Astrocyte (in vitro differentiated cells and primary cell): ENCODE results near the gene ZNF592. TPM values are rescaled to one million over a fixed set of nuclear protein-coding genes. Genes with fewer than 3 reads are reported as not detected.
A peak's percentile ranks its signal among the peaks of the same experiment; 100 is the strongest.
"Not testable (repeated sequence)": the region's sequence is repeated elsewhere in the genome, so short reads cannot be mapped to it uniquely, and the experiment has no call there.

ENCODE experiments used
- DNase-seq: peaks from one replicate; pipeline ENCODE4 v3.0.0-alpha.2; 2010; ENCODE audit warnings: low read depth
- FAIRE-seq: peaks from 2 replicates; lab custom pipeline; 2011; peaks lifted over from hg19 to GRCh38; lab: Jason Lieb, UNC
- H2AFZ ChIP-seq: 2 replicates; pipeline ENCODE4 v1.6.0; 2012; ENCODE audit warnings: low read depth, low read length, inconsistent platforms
- H3K27ac ChIP-seq: 2 replicates; pipeline ENCODE4 v1.5.1; 2011; ENCODE audit warnings: low read depth, low read length, inconsistent platforms
- H3K27me3 ChIP-seq: 2 replicates; pipeline ENCODE4 v1.6.0; 2011; ENCODE audit warnings: low read length, inconsistent platforms; ENCODE audit not compliant: insufficient read depth
- H3K36me3 ChIP-seq: 2 replicates; pipeline ENCODE4 v1.5.1; 2011; ENCODE audit warnings: low read length, inconsistent platforms; ENCODE audit not compliant: insufficient read depth
- H3K4me1 ChIP-seq: 2 replicates; pipeline ENCODE4 v1.5.1; 2011; ENCODE audit warnings: low read length, inconsistent platforms; ENCODE audit not compliant: insufficient read depth
- H3K4me2 ChIP-seq: 2 replicates; pipeline ENCODE4 v1.6.0; 2012; ENCODE audit warnings: low read length, inconsistent platforms
- H3K4me3 ChIP-seq: 2 replicates; pipeline ENCODE4 v1.5.1; 2011; ENCODE audit warnings: low read depth, mild to moderate bottlenecking, low read length, inconsistent platforms; ENCODE audit not compliant: insufficient read depth
- H3K79me2 ChIP-seq: 2 replicates; pipeline ENCODE4 v1.6.0; 2012; ENCODE audit warnings: mild to moderate bottlenecking, low read length, inconsistent platforms; ENCODE audit not compliant: insufficient read depth
- H3K9ac ChIP-seq: 2 replicates; pipeline ENCODE4 v1.6.0; 2012; ENCODE audit warnings: mild to moderate bottlenecking, low read length, inconsistent platforms
- H3K9me3 ChIP-seq: 2 replicates; pipeline ENCODE4 v1.5.1; 2012; ENCODE audit warnings: low read depth, mild to moderate bottlenecking, low read length, inconsistent platforms; ENCODE audit not compliant: insufficient read depth
- H4K20me1 ChIP-seq: 2 replicates; pipeline ENCODE4 v1.6.0; 2012; ENCODE audit warnings: low read length, inconsistent platforms; ENCODE audit not compliant: insufficient read depth
- H3K27ac Mint-ChIP-seq: one replicate; pipeline ENCODE4 v1.8.0; 2021; ENCODE audit warnings: mild to moderate bottlenecking, mixed read lengths; ENCODE audit not compliant: unreplicated experiment
- H3K27me3 Mint-ChIP-seq: one replicate; pipeline ENCODE4 v1.8.0; 2021; ENCODE audit warnings: low read depth, mixed read lengths; ENCODE audit not compliant: unreplicated experiment
- H3K36me3 Mint-ChIP-seq: one replicate; pipeline ENCODE4 v1.8.0; 2021; ENCODE audit warnings: low read depth, mixed read lengths; ENCODE audit not compliant: unreplicated experiment
- H3K4me1 Mint-ChIP-seq: one replicate; pipeline ENCODE4 v1.8.0; 2021; ENCODE audit warnings: low read depth, mixed read lengths; ENCODE audit not compliant: unreplicated experiment
- H3K4me3 Mint-ChIP-seq: one replicate; pipeline ENCODE4 v1.8.0; 2021; ENCODE audit warnings: mild to moderate bottlenecking, moderate library complexity, mixed read lengths; ENCODE audit not compliant: unreplicated experiment
- H3K9me3 Mint-ChIP-seq: one replicate; pipeline ENCODE4 v1.8.0; 2021; ENCODE audit warnings: mild to moderate bottlenecking, mixed read lengths; ENCODE audit not compliant: unreplicated experiment
- EZH2 ChIP-seq: IDR thresholded peaks from 2 replicates; pipeline ENCODE4 v1.6.1; 2012; ENCODE audit warnings: mild to moderate bottlenecking, low read length, inconsistent platforms; ENCODE audit not compliant: insufficient read depth
- total RNA-seq: library from RNA; stranded (reverse); gene quantifications from 2 replicates; pipeline ENCODE4 v1.2.1, GENCODE V29; 2021
- TF ChIP-seq, protein P1 (sequence below): IDR thresholded peaks from 2 replicates; pipeline ENCODE4 v1.5.1; 2011; ENCODE audit warnings: low read depth, mild to moderate bottlenecking, inconsistent platforms, low read length, moderate library complexity; ENCODE audit not compliant: insufficient read depth

ZNF592 gene
- total RNA-seq, 1 donor from 2014 or later, result 25.1 TPM

DNA sequence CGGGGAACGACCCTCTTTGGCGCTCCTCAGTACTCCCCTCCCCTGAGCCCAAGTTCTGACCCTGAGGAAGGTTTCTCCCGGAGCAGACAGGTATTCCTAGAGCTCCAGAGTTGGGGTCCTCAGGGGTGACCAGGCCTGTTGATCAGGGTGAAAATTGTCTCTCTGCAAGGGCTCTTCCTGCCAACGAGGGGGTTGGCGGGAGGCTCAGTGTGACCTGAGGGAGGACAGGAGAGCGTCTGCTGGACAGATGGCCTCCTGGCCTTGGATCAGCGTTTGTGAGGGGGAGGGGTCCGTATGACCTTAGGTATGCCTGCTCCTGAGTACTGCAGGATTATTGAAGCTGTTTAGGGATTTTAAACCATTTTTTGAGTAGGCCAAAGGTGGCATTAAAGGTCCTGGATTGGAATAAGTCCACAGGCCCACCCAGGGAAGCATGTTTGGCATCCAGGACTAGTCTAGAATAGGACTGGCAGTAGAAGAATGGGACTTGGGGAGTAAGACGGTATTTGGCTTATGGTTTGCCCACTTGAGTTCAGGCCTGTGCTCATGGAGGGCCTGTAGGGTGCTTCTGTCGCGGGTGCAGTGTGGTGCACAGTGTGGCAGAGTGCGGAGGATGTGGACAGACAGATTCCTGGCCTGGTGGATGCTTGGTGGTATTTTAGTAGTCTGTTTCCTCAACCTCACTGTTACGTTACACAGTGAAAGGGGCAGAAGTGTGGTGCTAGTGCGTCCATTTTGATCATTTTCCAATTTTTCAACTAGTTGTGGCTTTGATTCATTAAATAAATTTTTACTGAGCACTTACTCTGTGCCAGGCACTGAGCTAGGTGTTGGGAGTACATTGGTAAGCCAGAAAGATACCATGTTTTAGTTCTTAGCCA, 959 bp downstream of the ZNF592 start:
- Mint-ChIP-seq H3K27me3 (no peaks in the 10 kb centered on the region), H3K36me3 (peaks cover 3% of the 10 kb centered on the region), H3K27ac (peak overlapping the region; percentile 95), H3K9me3 (no peaks in the 10 kb centered on the region), H3K4me3 (peak overlapping the region; percentile 98), H3K4me1 (peaks cover 34% of the 10 kb centered on the region)
- Histone ChIP-seq H3K9ac (peak overlapping the region; percentile 95), H3K27me3 (no peaks in the 10 kb centered on the region), H3K4me1 (peaks cover 35% of the 10 kb centered on the region), H3K4me3 (peak overlapping the region; percentile 91), H3K79me2 (peaks cover 60% of the 10 kb centered on the region), H2AFZ (peak overlapping the region; percentile 65), H3K27ac (peak overlapping the region; percentile 80), H4K20me1 (peaks cover 52% of the 10 kb centered on the region), H3K4me2 (peak overlapping the region; percentile 89), H3K36me3 (no peaks in the 10 kb centered on the region), H3K9me3 (no peaks in the 10 kb centered on the region)
- FAIRE-seq, result no peak
- DNase-seq, result peak; percentile 18
- no peak for TF ChIP-seq EZH2
- TF ChIP-seq, protein P1, sequence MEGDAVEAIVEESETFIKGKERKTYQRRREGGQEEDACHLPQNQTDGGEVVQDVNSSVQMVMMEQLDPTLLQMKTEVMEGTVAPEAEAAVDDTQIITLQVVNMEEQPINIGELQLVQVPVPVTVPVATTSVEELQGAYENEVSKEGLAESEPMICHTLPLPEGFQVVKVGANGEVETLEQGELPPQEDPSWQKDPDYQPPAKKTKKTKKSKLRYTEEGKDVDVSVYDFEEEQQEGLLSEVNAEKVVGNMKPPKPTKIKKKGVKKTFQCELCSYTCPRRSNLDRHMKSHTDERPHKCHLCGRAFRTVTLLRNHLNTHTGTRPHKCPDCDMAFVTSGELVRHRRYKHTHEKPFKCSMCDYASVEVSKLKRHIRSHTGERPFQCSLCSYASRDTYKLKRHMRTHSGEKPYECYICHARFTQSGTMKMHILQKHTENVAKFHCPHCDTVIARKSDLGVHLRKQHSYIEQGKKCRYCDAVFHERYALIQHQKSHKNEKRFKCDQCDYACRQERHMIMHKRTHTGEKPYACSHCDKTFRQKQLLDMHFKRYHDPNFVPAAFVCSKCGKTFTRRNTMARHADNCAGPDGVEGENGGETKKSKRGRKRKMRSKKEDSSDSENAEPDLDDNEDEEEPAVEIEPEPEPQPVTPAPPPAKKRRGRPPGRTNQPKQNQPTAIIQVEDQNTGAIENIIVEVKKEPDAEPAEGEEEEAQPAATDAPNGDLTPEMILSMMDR, result peak; percentile 6

DNA sequence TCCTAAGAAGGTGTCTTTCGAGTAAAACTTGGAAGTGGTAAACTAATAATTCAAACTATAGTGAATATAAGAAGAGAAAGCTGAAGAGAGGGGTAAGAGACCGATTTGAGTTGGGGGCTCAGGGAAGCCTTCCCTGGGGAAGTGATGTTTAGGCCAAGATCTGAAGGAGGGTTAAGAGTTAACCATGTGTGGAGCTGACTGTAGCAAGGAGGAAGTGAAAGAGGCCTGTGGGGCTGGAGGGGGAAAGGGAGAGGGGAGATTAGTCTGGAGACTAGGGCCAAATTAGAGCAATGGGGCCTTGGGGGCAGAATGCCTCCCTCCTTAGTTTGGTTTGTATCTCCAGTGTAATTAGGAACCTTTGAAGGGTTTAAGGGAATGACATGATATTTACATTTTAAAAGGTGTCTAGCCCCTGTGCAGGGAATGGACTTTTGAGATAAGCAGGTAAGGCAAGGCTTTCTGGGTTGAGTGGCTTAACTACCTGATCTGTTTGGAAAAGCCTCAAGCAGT, 2.2 kb downstream of the ZNF592 start:
- FAIRE-seq (no peak), DNase-seq (no peak)
- Histone ChIP-seq H3K9ac (peak overlapping the region; percentile 28), H3K79me2 (peaks cover 73% of the 10 kb centered on the region), H3K36me3 (no peaks in the 10 kb centered on the region), H3K9me3 (no peaks in the 10 kb centered on the region), H3K27ac (no peak overlapping the region), H3K4me1 (peaks cover 35% of the 10 kb centered on the region), H3K27me3 (no peaks in the 10 kb centered on the region), H4K20me1 (peaks cover 64% of the 10 kb centered on the region), H3K4me3 (no peak overlapping the region), H3K4me2 (peak overlapping the region; percentile 89), H2AFZ (no peak overlapping the region)
- Mint-ChIP-seq H3K27ac (peak overlapping the region; percentile 47), H3K36me3 (peaks cover 3% of the 10 kb centered on the region), H3K27me3 (no peaks in the 10 kb centered on the region), H3K9me3 (no peaks in the 10 kb centered on the region), H3K4me3 (peak overlapping the region; percentile 98), H3K4me1 (peaks cover 34% of the 10 kb centered on the region)
- TF ChIP-seq EZH2, result no peak
- TF ChIP-seq, protein P1, result no peak

DNA sequence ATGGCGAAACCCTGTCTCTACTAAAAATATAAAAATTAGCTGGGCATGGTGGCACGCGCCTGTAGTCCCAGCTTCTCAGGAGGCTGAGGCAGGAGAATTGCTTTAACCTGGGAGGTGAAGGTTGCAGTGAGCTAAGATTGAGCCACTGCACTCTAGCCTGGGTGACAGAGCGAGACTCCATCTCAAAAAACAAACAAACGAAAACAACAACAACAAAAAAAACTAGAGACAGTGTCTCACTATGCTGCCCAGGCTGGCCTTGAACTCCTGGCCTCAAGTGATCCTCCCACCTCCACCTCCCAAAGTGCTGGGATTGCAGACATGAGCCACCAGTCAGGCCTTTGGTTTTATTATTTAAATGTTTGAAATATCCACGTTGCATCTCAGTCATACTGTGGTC, 3.3 kb downstream of the ZNF592 start:
- H3K4me3 Mint-ChIP-seq, result not testable (repeated sequence)
- H4K20me1 ChIP-seq, result peaks cover 74% of the 10 kb centered on the region

More for the DNA sequence above, 3.3 kb downstream of the ZNF592 start:
- H3K4me1 ChIP-seq, result peaks cover 35% of the 10 kb centered on the region
- H3K9me3 Mint-ChIP-seq, H3K27me3 Mint-ChIP-seq, H2AFZ ChIP-seq, DNase-seq, H3K36me3 ChIP-seq, FAIRE-seq, H3K27ac ChIP-seq, H3K4me3 ChIP-seq, H3K4me2 ChIP-seq, H3K9ac ChIP-seq, H3K9me3 ChIP-seq, H3K36me3 Mint-ChIP-seq, H3K27me3 ChIP-seq, H3K27ac Mint-ChIP-seq: not testable (repeated sequence)
- peaks cover 84% of the 10 kb centered on the region for H3K79me2 ChIP-seq
- peaks cover 29% of the 10 kb centered on the region for H3K4me1 Mint-ChIP-seq
